HEK293 (cell line): ENCODE data around the gene TPM2.

ENCODE experiments used
- CTCF ChIP-seq: fragments of 450-650 bp; formaldehyde crosslinking; IDR thresholded peaks from 2 replicates; pipeline ENCODE4 v1.5.1; 2016; ENCODE audit warnings: missing biosample characterization, missing genetic modification characterization
- ZNF560 ChIP-seq: fragments of 450-650 bp; formaldehyde crosslinking; IDR thresholded peaks from 2 replicates; pipeline ENCODE4 v1.5.1; 2017; ENCODE audit warnings: missing biosample characterization, missing genetic modification characterization, borderline replicate concordance
- TF ChIP-seq, protein P1 (sequence below): fragments of 450-650 bp; IDR thresholded peaks from 2 replicates; pipeline ENCODE4 v1.5.1; 2018; ENCODE audit warnings: missing biosample characterization, mild to moderate bottlenecking, missing genetic modification characterization
- TF ChIP-seq, protein P2 (sequence below): fragments of 450-650 bp; formaldehyde crosslinking; IDR thresholded peaks from 2 replicates; pipeline ENCODE4 v1.5.1; 2016; ENCODE audit warnings: missing biosample characterization, missing genetic modification characterization

DNA sequence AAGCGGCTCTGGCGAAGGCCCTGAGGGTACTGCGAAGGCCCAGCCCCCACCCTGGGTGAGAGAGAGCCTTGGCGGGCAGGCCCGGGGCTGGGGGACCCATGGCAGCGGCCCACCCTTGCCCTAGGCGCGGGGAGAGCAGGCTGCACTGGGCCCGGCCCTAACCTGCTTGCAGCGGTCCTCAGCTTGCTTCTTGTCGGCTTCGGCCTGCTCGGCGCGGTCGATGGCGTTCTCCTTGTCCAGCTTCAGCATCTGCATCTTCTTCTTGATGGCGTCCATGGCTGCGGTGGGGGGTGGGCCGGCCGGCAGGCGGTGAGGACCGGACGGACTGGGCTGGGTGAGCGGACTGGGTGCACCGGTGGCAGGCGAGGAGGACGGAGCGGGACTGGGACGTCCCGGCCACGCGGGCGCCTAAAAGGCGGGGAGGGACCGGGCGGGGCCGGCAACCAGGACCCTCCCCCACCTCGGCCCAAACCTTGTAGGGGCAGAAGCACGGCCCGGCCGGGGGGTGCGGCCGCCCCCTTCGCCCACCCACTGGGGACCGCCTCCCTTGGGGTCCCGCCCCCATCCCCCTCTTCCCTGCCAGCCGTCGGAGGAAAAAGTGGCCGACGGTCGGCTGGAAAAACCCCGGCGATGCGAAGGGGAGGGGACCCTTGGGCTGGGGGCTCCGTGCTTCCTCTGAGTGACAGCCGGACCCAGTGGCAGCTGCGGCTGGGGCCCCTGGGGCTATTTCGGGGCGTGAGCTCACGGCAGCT lies at the start of gene TPM2:
- TF ChIP-seq CTCF (no peak), ZNF560 (tag by site-specific recombination) (no peak)
- TF ChIP-seq, protein P1, sequence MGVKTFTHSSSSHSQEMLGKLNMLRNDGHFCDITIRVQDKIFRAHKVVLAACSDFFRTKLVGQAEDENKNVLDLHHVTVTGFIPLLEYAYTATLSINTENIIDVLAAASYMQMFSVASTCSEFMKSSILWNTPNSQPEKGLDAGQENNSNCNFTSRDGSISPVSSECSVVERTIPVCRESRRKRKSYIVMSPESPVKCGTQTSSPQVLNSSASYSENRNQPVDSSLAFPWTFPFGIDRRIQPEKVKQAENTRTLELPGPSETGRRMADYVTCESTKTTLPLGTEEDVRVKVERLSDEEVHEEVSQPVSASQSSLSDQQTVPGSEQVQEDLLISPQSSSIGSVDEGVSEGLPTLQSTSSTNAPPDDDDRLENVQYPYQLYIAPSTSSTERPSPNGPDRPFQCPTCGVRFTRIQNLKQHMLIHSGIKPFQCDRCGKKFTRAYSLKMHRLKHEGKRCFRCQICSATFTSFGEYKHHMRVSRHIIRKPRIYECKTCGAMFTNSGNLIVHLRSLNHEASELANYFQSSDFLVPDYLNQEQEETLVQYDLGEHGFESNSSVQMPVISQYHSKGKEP (tag by site-specific recombination) = no peak
- TF ChIP-seq, protein P2, sequence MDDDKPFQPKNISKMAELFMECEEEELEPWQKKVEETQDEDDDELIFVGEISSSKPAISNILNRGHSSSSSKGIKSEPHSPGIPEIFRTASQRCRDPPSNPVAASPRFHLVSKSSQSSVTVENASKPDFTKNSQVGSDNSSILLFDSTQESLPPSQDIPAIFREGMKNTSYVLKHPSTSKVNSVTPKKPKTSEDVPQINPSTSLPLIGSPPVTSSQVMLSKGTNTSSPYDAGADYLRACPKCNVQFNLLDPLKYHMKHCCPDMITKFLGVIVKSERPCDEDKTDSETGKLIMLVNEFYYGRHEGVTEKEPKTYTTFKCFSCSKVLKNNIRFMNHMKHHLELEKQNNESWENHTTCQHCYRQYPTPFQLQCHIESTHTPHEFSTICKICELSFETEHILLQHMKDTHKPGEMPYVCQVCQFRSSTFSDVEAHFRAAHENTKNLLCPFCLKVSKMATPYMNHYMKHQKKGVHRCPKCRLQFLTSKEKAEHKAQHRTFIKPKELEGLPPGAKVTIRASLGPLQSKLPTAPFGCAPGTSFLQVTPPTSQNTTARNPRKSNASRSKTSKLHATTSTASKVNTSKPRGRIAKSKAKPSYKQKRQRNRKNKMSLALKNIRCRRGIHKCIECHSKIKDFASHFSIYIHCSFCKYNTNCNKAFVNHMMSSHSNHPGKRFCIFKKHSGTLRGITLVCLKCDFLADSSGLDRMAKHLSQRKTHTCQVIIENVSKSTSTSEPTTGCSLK (tag by site-specific recombination) = no peak
